Measurements from ENCODE around the gene PKD1.

PKD1 gene

DNA sequence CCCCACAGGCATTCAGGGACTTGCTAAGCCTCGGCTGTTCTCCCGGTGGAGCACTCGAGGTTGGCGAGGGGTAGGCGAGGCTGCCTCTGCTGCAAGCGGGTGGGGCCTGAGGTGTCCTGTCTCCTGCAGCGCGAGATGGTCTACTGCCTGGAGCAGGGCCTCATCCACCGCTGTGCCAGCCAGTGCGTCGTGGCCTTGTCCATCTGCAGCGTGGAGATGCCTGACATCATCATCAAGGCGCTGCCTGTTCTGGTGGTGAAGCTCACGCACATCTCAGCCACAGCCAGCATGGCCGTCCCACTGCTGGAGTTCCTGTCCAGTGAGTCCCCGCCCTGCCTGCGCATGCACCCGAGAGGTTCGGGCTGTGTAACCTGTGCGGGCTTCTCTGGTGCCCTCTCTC, 61.6 kb downstream of the PKD1 start:
- DNase-seq (ENCODE audit: low spot score): no peak

GRCh38 chr16:2072926-2073325, 62.8 kb downstream of the PKD1 start:
- DNase-seq (ENCODE audit: low spot score): no peak

DNA sequence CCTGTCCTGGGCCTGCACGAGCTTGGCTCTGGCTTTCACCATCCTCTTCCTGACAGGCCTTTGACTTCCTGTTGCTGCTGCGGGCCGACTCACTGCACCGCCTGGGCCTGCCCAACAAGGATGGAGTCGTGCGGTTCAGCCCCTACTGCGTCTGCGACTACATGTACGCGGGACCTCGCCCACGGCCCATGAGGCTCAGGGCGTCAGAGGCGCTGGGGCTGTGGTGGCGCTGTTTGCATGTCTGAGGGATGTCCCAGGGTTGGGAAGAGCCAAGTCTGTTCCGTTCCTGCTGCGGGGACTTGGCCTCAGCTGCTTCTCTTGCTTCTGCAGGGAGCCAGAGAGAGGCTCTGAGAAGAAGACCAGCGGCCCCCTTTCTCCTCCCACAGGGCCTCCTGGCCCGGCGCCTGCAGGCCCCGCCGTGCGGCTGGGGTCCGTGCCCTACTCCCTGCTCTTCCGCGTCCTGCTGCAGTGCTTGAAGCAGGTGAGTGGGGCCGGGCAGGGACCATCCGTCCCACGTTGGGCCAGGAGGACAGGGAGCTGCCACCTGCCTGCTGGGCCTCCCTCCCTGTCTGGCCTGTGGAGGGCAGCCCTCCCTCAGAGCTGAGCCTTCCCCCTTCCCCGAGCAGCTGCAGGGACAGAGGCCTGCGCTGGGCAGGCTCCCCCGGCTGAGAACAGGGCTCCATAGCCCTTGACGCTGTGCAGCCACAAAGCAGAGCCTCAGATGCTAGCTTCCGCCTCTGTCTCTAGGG, 64.1 kb downstream of the PKD1 start:
- DNase-seq (ENCODE audit: low spot score): no peak

GRCh38 chr16:2070576-2071453, 64.9 kb downstream of the PKD1 start:
- no peak for DNase-seq (ENCODE audit: low spot score)

DNA sequence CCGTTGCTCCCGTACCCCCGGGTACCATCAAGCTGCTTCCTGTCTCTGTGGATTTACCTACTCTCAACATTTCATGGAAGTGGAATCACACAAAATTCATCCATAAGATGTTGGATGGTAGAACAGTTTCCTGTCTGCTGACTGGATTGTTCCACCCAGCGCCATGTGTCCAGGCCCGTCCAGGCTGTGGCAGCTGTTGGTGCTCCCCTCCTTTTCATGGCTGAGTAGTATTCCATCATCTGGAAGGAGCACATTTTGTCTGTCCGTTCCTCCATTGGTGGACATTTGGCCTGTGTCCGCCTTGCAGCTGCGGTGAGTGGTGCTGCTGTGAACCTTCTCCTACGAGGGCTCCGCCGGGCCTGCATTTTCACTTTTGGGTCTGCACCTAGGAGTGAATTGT, 69.6 kb downstream of the PKD1 start:
- no peak for DNase-seq (ENCODE audit: low spot score)

DNA sequence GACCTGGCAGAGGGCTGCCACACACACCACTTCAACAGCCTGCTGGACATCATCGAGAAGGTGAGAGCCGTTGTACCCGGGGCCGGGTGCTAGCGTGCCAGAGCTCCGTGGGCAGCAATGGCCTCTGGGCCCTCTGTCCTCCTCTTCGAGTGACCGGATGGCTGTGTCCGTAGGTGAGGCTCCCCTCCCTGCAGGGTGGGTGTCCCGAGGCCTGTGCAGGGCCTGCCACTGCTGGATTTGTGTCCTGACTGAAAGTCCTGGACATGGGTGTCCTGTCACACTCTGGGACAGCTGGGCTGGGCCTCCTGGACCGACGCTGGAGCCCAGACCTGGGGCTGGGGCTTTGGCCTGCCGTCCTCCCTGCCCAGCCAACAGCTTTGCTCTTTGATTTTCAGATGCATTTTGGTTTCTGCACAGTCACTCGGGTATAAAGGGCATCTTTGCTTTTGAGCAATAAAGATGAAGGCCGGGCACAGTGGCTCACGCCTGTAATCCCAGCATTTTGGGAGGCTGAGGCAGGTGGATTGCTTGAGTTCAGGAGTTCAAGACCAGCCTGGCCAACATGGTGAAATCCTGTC, 71.2 kb downstream of the PKD1 start:
- no peak for DNase-seq (ENCODE audit: low spot score)

DNA sequence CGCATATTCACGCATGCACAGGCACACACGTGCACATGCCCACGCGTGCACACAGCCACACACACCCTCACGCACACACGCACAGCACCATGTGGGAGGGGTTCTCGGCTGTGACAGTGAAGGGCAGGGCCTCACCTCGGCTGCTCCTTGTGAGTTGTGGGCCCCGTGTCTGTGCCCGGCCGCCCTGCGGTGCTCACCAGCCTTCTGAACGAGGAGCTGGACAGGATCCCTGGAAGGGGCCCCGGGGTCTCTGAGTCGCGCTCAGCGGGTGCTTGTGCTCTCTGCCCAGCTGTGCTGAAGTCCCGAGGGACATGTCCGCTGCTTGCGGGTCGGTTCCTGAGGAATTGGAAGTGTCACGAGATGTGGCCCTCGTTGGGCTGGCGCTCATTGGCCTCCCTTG, 71.8 kb downstream of the PKD1 start:
- no peak for DNase-seq (ENCODE audit: low spot score)

DNA sequence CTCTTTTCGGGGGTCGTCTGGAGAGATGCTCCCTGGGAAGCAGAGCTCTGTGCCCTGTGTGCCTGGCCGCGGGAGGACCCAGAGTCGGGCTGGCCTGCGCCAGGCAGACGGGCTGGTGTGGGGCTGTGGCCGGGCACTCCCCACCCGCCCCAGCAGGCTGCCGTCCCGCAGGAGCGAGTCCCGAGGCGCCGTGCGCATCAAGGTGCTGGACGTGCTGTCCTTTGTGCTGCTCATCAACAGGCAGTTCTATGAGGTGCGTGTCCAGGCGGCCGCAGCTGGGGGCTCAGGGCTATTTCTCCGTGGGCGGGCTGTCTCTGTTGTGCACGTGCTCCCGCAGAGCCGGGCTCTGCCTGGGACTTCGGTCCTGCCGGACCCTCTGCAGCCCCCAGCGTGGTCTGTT, 72.9 kb downstream of the PKD1 start:
- no peak for DNase-seq (ENCODE audit: low spot score)

DNA sequence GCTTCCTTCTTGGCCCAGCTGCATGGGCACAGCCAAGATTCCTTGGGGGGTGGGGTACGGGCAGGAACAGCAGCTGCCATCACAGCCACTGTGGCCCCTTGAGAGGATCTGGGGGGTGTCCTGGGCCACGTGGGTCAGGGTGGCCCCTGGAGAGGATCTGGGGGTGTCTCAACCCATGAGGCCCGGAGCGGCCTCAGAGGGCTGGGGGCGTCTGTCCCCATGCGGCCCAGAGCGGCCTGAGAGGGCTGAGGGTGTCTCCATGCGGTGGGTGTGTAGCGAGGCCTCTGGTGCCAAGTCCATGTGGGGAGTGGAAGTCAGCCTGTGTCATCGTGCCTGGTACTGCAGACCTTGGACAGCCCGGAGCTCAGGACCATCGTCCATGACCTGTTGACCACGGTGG, 74.2 kb downstream of the PKD1 start:
- no peak for DNase-seq (ENCODE audit: low spot score)

- DNase-seq (ENCODE audit: low spot score): no peak
Observed at GRCh38 chr16:2061023-2061422, 74.7 kb downstream of the PKD1 start.

DNA sequence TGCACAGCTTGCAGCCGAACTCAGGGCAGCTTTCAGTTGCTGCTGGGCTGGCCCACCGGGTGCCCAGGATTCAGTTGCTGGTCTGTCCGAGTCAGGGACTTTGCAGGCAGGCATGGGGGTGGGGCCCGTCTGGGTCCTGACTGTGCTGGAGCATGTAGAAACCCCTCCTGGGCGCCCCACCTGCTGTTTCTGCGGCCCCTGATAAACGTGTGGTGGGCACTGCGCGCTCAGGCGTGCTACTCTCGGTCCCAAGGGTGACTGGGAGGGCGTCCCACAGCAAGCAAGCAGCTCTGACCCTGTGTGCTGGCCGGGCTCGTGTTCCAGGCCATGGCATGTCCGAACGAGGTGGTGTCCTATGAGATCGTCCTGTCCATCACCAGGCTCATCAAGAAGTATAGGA, 75.4 kb downstream of the PKD1 start:
- DNase-seq (ENCODE audit: low spot score): no peak

- no peak for DNase-seq (ENCODE audit: low spot score)
Observed at GRCh38 chr16:2058872-2059271, 76.8 kb downstream of the PKD1 start.

- no peak for DNase-seq (ENCODE audit: low spot score)
Observed at GRCh38 chr16:2058420-2058819, 77.3 kb downstream of the PKD1 start.

GRCh38 chr16:2057438-2057837, 78.3 kb downstream of the PKD1 start:
- no peak for DNase-seq (ENCODE audit: low spot score)

DNA sequence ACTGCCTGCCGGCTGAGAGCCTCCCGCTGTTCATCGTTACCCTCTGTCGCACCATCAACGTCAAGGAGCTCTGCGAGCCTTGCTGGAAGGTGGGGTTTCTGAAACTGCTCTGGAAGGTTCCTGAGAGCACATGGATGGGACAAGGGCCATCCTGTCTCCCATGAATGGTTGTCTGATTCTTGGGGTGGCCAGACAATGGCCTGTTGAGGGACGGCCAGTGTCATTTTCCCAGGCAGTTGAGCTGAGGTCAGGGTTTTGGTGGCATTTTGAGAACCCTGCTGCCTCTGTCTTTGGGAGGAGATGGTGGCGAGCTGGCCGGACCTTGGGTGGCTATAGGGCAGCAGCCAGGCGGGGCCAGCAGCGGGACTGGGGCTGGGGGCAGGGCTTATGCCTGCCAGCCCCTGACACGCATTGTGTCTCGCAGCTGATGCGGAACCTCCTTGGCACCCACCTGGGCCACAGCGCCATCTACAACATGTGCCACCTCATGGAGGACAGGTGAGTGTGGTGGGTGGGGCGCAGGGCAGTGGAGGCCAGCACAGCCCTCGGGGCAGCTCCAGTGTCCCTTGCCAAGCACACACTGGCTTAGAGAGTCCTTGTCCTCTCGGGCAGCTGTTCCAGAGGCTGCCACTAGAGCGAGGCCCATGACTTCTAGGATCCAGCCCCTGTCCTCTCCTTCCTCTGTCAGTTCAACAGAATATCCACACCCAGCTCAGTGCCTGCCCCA, 78.9 kb downstream of the PKD1 start:
- peak; percentile 45 for DNase-seq (ENCODE audit: low spot score)

GRCh38 chr16:2056077-2056476, 79.6 kb downstream of the PKD1 start:
- DNase-seq (ENCODE audit: low spot score): no peak

DNA sequence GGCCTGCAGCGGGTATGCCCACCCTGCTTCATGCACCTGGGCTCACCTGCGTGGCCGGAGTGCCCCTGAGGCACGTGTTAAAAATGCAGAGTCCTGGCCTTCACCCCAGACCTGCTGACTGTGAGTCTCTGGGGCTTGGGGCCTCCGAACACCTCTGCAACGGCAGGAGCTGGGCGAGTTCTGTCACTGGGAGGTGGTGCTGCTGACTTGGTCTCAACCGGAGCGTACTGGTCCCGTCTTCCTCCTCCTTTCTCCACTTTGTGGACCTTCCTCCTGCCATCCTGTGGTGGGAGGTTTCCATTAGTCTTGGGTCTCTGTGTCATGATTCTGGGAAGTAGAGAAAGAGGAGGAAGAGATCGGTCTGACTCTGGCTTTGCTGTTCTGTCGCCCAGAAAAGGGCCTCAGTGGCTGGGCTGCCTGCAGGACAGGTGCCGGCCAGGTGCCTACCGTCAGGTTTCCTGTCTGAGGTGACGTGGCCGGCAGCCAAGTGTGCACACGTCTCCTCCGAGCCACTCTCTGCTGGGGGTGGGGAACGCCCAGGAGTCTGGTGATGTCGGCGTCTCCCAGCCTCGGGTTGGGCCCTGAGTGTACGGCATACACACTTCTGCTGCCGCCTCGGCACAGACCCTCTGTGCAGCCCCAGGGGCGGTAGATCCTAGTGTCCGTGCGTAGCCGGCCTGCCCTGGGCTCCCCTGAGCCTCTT, 81.0 kb downstream of the PKD1 start:
- DNase-seq (ENCODE audit: low spot score): no peak

- no peak for DNase-seq (ENCODE audit: low spot score)
Observed at GRCh38 chr16:2053897-2054296, 81.8 kb downstream of the PKD1 start.

DNA sequence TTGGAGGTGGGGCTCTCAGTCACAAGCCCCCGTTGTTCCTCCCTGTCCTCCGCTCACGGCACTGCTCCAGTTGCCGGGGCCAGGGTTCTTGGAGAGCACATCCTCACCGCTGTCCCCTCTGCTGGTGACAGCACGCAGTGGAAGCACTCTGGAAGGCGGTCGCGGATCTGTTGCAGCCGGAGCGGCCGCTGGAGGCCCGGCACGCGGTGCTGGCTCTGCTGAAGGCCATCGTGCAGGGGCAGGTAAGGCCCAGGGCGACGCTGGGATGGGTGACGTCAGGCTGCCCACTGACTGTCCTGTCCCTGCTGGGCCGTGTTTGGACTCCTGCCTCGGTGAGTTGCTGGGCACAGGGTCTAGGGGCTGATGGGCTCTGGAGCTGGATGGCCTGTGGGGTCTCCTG, 82.5 kb downstream of the PKD1 start:
- DNase-seq (ENCODE audit: low spot score): no peak

DNA sequence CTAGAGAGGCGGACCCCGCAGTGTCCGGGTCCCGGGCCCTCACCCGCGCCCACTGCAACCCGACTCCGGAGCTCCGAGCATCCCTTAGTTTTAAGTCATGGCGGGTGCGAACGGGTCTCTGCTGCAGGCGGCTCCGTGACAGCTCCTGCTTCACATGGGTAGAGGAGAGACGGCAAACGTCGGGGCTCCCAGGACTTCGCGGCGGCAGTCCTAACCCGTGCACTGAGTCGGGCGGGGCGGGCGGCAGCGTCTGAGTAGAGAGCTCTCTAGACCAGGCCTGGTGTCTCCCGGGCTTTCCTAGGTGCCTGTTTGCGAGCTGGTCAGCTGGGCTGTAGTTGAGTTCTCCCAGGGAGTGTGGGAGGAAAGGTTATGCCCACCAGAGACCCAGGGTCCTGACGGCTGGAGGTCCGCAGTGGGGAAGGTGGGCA, 87.6 kb downstream of the PKD1 start:
- no peak for DNase-seq (ENCODE audit: low spot score)

DNA sequence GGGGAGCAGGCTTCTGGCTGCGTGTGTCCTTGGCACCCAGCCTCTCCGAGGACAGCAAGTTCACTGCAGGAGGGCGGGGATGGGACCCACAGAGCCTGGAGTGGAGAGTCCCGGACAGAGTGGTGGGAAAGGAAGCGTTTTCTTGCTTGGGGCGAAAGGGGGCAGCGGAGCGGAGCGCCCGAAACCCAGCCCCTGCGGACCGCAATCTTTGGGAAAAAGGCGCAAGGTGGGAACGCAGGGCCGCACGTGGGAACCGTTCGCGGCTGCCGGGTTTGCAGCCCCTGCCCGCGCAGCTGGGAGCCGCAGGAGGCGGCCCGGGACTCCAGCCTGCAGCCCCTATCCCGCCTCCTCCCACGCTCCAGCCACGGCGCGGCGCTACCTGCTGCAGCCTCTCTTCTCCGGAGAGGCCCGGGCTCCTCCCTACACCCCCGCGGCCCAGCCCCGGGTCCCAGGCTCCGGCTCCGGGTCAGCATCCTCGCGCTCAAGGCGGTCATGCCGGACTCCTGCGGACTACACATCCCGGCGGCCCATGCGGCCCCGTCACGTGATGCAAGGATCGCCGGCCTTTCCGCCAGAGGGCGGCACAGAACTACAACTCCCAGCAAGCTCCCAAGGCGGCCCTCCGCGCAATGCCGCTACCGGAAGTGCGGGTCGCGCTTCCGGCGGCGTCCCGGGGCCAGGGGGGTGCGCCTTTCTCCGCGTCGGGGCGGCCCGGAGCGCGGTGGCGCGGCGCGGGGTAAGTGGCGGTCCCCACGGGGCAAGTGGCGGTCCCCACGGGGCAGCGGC, 88.2 kb downstream of the PKD1 start, which contains the start of the genes NTHL1 and TSC2:
NTHL1 (minus strand) TSS at position 505 of the 786 bp plus-strand sequence; CDS start at position 494, 11 bp downstream.
TSC2 (plus strand) TSS at position 656 of the 786 bp plus-strand sequence. CDS start 631 bp downstream, outside the sequence.
- peak; percentile 96 for DNase-seq (ENCODE audit: low spot score)

All from putamen (tissue), 1 donor.